ENCODE data around the gene GJA3. TPM values are rescaled to one million over a fixed set of nuclear protein-coding genes. Genes with fewer than 3 reads are reported as not detected.

GJA3 gene
- polyA plus RNA-seq, 3 donors from 2014 or later: not detected

DNA sequence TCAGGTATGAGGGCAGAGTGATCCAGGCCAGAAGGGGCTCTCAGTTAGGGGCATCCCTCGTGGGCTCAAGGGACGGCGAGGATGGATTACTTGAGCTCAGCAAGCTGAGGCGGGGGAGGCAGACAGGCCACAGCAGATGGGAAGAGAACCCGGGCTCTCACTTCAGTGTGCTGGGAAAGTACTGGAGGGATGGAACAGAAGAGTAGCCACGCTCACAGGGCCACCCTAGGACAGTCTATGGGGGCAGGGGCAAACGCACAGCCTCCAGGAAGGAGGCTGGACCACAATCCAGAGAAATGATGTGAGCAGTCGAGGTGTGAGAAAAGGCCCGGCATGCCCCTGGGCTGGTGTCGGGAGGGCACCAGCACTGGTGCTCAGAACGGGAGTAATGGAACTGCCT, 9.2 kb downstream of the GJA3 start:
- H3K36me3 Mint-ChIP-seq: no peaks in the 10 kb centered on the region
- no peaks in the 10 kb centered on the region for H3K9me3 Mint-ChIP-seq
- H3K4me1 Mint-ChIP-seq: no peaks in the 10 kb centered on the region
- no peak overlapping the region for H3K27ac Mint-ChIP-seq
- DNase-seq: no peak
- H3K4me3 Mint-ChIP-seq: no peak overlapping the region
- peaks cover 8 to 19% (median 12%) of the 10 kb centered on the region in 3 donors for H3K27me3 Mint-ChIP-seq (ENCODE audit: low read depth in 3 of 3)

DNA sequence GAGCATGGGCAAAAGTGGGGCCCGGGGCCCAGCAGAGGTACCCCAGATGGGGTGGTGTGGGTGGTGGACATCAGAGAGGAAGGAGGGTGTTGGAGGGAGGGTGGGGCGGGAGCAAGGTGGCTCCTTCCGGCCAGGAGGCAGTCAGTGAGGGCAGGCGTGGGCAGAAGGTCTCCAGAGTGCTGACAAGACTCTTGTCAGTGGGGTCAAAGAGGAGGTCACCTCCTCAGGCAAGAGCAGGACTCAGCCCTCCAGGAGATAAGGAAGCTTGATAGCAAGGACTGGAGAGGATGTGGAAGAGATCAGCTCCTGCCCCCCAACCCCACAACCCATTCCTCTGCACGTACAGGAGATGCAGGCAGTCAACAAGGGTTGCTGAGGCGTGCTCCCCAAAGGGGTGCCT, 9.8 kb downstream of the GJA3 start:
- Mint-ChIP-seq H3K4me3 (no peak overlapping the region), H3K4me1 (no peaks in the 10 kb centered on the region), H3K36me3 (no peaks in the 10 kb centered on the region), H3K27ac (no peak overlapping the region), H3K27me3 (ENCODE audit: low read depth in 3 of 3) (peaks cover 8 to 19% (median 12%) of the 10 kb centered on the region in 3 donors), H3K9me3 (no peaks in the 10 kb centered on the region)
- DNase-seq: no peak

DNA sequence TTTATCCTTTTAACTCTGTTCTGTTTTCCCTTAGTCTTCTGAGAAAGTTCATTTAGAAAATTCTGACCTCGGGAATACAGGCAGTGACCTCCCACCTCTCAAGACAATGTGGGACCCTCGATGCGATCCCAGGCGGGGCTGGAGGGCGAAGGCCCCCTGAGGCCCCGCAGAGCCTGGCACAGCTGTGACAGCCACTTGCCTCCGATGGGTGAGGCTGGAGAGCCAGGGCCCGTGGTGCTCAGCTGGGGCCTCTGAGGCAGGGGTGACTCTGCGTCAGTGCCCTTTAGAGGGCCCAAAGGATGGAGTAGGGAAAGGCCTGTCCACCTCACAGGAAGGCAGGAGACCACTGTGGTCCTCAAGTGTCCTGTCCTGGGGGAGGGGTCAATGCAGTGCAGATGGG, 10.3 kb downstream of the GJA3 start:
- H3K4me1 Mint-ChIP-seq: no peaks in the 10 kb centered on the region
- no peaks in the 10 kb centered on the region for H3K9me3 Mint-ChIP-seq
- no peaks in the 10 kb centered on the region for H3K36me3 Mint-ChIP-seq
- peaks cover 8 to 19% (median 10%) of the 10 kb centered on the region in 3 donors for H3K27me3 Mint-ChIP-seq (ENCODE audit: low read depth in 3 of 3)
- no peak overlapping the region for H3K4me3 Mint-ChIP-seq
- no peak overlapping the region for H3K27ac Mint-ChIP-seq
- DNase-seq: no peak

DNA sequence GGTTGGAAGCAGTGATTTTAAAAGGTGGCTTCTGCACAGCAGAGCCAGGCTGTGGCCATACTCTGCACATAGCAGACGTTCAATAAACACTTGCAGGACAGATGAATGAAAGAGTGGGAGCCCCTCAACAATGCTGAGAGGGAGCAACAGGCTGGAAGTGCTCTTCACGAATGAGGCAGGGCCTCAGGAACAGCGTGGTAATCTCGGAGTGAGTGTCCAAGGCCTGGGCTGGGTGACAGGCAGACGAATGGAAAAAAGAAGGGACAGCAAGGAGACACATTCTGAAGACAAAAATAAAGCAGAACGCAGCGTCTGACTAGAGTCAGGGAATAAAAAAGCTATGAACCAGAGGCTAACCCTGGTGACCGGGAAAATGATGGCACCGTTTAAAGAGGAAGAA, 11.1 kb downstream of the GJA3 start:
- Mint-ChIP-seq H3K4me3 (no peak overlapping the region), H3K4me1 (no peaks in the 10 kb centered on the region), H3K9me3 (no peaks in the 10 kb centered on the region), H3K36me3 (no peaks in the 10 kb centered on the region), H3K27ac (no peak overlapping the region), H3K27me3 (ENCODE audit: low read depth in 3 of 3) (peaks cover 8 to 15% (median 10%) of the 10 kb centered on the region in 3 donors)
- no peak for DNase-seq

DNA sequence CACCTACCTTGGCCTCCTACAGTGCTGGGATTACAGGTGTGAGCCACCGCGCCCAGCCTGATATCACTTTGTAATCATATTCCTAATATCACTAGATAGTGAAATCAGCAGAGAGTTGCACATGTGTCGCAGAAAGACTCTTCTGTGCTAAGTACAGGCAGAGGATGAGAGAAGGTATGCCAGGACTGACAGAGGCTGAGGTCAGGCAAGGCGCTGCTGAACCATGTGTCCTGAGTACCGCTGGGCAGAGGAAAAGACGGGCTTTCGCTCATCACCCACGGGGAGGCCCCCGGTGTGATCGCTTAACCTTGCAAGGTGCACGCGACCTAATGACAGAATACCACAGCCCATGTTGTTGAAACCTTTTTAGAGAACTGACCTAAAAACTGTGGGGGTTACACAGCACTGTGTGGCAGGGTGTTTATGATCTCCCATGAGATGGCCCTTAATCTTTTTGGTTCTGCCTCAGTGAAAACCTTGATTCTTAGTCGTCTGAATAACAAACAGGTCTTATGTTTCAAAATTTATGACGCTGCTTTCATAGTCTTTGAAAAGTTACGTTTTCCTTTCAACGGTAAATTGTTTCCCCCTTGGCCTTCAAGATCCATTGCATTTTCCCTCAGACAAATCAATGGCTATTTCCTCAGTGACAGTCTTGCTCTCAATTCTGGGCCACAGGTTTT, 12.2 kb downstream of the GJA3 start:
- Mint-ChIP-seq H3K27me3 (ENCODE audit: low read depth in 3 of 3) (peaks cover 8 to 13% (median 8%) of the 10 kb centered on the region in 3 donors), H3K4me1 (no peaks in the 10 kb centered on the region), H3K36me3 (peaks cover 0 to 1% (median 0%) of the 10 kb centered on the region in 3 donors), H3K4me3 (no peak overlapping the region), H3K9me3 (no peaks in the 10 kb centered on the region), H3K27ac (no peak overlapping the region)
- DNase-seq: no peak

DNA sequence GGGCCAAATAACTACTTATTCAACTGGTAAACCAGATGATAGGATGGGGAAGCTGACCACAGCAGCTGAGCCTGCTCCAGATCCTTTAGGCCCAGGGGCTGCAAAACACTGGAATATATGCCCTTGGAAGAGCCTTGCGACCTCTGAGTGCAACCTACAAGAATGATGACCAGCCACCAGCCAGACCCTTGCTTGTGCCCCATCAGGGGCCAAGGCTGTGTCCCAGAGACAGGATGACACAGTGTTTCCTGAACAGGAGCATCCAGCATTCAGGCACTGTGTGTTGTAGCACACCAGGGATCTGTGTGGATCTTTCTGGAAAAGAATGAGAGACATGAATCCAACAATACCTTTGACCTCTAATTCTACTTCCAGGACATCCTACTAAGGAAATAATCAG, 14.5 kb downstream of the GJA3 start:
- Mint-ChIP-seq H3K4me3 (no peak overlapping the region), H3K9me3 (no peaks in the 10 kb centered on the region), H3K36me3 (peaks cover 0 to 4% (median 0%) of the 10 kb centered on the region in 3 donors), H3K4me1 (no peaks in the 10 kb centered on the region), H3K27ac (no peak overlapping the region), H3K27me3 (ENCODE audit: low read depth in 3 of 3) (peaks cover 1 to 8% (median 7%) of the 10 kb centered on the region in 3 donors)
- DNase-seq: no peak

DNA sequence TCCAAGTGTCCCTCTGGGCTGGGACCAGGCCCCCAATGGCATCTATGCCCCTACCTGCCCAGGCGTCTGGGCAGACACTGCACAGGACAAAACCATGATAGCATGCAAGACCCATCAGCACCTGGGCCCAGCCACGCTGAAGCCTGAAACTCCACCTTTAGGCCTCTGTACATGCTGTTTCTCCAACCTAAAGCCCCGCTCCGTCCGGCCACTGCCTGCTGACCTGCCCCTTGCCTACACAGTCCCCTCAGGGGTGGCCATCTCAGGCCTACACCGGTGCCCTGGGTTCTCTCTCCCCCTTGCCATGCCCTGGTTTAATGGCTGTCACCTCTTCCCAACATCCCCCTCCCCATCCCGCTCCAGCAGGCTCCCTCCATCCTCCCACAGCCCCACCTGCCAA, 15.3 kb downstream of the GJA3 start:
- DNase-seq: no peak
- peaks cover 3 to 11% (median 7%) of the 10 kb centered on the region in 3 donors for H3K27me3 Mint-ChIP-seq (ENCODE audit: low read depth in 3 of 3)
- H3K36me3 Mint-ChIP-seq: peaks cover 0 to 4% (median 0%) of the 10 kb centered on the region in 3 donors
- H3K9me3 Mint-ChIP-seq: no peaks in the 10 kb centered on the region
- no peak overlapping the region for H3K4me3 Mint-ChIP-seq
- no peak overlapping the region for H3K27ac Mint-ChIP-seq
- no peaks in the 10 kb centered on the region for H3K4me1 Mint-ChIP-seq

DNA sequence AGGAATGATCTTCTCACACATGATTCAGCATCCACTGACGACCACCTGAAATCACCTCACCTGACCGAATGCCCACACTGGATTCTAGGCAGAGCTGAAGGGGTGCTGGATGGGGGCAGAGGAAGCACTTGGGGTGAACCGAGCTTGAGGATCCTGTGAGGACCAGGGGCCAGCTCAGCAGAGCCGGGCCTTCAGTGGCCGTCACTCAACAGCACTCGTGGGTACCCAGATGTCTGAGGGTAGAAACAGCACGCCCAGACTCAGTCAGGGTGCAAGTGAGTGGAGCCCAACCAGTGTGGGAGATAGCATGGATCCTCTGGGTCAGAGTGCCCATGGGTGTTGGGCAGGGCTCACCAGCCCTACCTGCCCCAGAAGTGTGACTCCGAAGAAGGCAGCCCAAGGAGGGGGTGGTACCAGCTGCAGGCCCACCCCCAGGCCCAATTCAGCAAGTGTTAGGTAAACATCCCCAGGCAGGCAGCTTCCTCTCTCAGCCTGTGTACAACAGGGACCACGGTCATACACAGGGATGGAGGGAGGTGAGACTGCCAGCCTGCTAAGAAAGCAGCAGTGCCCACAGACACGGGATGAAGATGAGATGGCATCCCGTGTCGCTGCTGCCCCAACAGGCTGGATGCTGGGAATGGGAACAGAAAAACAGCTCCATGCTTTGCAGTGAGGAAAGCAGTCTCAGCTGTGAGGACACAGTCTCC, 16.6 kb downstream of the GJA3 start:
- Mint-ChIP-seq H3K9me3 (no peaks in the 10 kb centered on the region), H3K36me3 (peaks cover 0 to 4% (median 0%) of the 10 kb centered on the region in 3 donors), H3K27ac (no peak overlapping the region), H3K4me1 (no peaks in the 10 kb centered on the region), H3K4me3 (no peak overlapping the region), H3K27me3 (ENCODE audit: low read depth in 3 of 3) (peaks cover 3 to 11% (median 6%) of the 10 kb centered on the region in 3 donors)
- DNase-seq: no peak

DNA sequence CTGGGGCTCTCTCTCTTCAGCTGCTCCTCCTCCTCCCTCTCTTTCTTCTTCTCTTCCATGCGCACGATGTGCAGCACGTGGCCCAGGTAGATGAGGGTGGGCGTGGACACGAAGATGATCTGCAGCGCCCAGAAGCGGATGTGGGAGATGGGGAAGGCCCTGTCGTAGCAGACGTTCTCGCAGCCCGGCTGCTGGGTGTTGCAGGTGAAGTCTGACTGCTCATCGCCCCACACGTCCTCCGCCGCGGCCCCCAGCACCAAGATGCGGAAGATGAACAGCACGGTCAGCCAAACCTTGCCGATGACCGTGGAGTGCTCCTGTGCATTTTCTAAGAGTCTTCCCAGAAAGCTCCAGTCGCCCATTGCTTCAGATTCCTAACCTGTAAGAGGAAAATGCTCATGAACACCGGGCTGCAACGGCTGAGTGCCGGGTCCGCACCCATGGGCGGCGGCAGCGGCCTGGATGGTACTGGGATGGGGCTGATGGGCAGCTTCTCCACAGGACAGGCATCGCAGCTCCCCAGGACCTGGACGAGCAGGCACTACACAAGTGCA, 17.8 kb downstream of the GJA3 start:
- Mint-ChIP-seq H3K36me3 (peaks cover 0 to 4% (median 0%) of the 10 kb centered on the region in 3 donors), H3K4me1 (no peaks in the 10 kb centered on the region), H3K9me3 (no peaks in the 10 kb centered on the region), H3K27ac (no peak overlapping the region), H3K27me3 (ENCODE audit: low read depth in 3 of 3) (peaks cover 3 to 11% (median 3%) of the 10 kb centered on the region in 3 donors), H3K4me3 (no peak overlapping the region)
- DNase-seq: no peak

DNA sequence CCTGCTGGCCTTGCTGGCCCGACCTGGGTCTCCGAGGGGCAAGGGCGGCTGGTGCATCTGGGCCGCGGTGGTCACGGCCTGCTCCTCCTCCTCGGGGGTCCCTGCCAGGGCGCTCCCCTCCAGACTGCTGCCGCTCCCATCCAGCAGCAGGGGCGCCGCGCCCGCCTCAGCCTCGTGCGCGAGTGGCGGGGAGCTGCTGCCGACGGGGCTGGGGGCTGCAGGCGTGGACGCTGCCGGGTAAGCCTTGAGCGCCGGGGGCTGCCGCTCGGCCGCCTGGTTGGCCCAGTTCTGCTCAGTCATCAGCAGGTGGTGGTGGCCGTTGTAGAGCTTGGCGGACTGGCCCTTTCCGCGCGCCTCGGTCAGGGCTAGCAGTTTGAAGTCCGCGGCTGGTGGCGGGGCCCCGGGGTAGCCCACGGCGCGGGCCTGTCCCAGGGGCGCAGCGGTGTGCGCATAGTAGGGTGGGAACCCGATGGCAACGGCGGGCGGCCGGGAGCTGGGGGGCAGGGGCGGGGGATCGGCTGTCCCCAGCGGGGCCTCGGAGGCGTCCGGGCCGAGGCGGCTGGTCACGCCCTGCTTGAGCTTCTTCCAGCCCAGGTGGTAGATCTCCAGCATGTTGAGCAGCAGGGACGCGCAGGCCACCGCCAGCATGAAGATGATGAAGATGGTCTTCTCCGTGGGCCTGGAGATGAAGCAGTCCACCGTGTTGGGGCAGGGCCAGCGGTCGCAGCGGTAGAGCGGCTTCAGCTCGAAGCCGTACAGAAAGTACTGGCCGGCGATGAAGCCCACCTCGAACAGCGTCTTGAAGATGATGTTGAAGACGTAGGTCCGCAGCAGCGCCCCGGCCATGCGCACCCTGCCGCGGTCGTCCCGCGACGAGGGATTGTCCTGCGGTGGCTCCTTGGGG, 18.6 kb downstream of the GJA3 start:
- Mint-ChIP-seq H3K4me3 (no peak overlapping the region), H3K9me3 (no peaks in the 10 kb centered on the region), H3K27ac (no peak overlapping the region), H3K4me1 (no peaks in the 10 kb centered on the region), H3K27me3 (ENCODE audit: low read depth in 3 of 3) (peaks cover 4 to 13% (median 6%) of the 10 kb centered on the region in 3 donors), H3K36me3 (peaks cover 0 to 4% (median 0%) of the 10 kb centered on the region in 3 donors)
- no peak for DNase-seq

DNA sequence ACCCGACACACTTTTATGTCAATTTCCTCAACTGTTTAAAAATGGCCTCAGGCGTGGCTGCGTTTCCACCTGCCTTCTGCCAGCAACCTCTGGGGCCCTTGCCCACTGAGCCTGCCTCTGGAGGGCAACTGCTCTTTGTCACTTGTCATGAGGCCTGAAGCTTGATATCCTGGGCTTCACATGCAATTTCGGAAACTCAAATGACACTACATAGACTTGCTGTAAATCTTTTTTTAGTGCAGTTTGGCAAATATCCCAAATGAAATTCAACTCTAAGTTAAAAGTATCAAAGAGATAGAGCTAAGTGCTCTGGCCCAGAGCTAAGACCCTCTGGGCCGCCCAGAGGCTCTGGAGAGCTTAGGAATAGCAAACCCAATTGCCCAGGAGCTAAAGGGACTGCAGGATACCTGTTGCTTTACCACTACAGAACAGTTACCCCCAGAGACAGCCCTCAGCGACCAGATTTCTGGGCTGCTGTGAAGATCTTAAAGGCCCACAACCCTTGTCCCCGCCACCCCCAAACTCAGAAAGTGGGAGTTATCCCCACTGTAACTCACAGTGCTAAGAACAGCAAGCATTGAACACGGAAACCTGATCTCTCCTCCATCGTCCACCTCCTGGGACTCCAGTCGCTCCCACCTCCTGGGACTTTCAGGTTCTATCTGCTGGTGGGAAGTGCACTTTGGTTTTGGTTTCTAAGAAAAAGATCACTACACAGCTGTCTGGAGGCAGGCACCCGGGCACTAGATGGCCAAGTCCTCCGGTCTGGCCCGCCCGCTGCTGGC, 19.4 kb downstream of the GJA3 start:
- no peaks in the 10 kb centered on the region for H3K4me1 Mint-ChIP-seq
- H3K4me3 Mint-ChIP-seq: no peak overlapping the region
- no peak overlapping the region for H3K27ac Mint-ChIP-seq
- peaks cover 0 to 4% (median 0%) of the 10 kb centered on the region in 3 donors for H3K36me3 Mint-ChIP-seq
- peaks cover 4 to 14% (median 6%) of the 10 kb centered on the region in 3 donors for H3K27me3 Mint-ChIP-seq (ENCODE audit: low read depth in 3 of 3)
- H3K9me3 Mint-ChIP-seq: no peaks in the 10 kb centered on the region
- no peak for DNase-seq

DNA sequence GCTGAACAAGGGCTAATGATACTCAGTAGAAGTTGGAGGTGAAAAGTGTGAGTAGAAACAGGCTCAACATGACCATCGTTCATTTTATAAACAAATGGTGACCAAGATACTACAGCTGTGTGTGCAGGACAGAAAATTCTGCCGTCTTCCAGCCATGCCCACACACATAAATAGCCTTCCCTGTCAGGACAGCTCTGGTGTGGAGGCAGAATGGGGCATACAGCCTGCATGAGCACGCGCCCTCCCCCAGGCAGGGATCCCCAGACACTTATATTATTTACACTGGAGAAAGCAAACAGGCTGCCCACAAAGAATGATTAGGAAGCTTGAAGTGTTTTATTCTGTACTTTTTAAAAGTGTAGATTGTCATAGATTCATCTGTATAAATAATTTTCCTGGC, 20.4 kb downstream of the GJA3 start:
- H3K9me3 Mint-ChIP-seq: no peaks in the 10 kb centered on the region
- H3K4me3 Mint-ChIP-seq: no peak overlapping the region
- H3K27ac Mint-ChIP-seq: no peak overlapping the region
- DNase-seq: no peak
- H3K4me1 Mint-ChIP-seq: no peaks in the 10 kb centered on the region
- H3K36me3 Mint-ChIP-seq: peaks cover 0 to 4% (median 0%) of the 10 kb centered on the region in 3 donors
- peaks cover 4 to 14% (median 6%) of the 10 kb centered on the region in 3 donors for H3K27me3 Mint-ChIP-seq (ENCODE audit: low read depth in 3 of 3)

DNA sequence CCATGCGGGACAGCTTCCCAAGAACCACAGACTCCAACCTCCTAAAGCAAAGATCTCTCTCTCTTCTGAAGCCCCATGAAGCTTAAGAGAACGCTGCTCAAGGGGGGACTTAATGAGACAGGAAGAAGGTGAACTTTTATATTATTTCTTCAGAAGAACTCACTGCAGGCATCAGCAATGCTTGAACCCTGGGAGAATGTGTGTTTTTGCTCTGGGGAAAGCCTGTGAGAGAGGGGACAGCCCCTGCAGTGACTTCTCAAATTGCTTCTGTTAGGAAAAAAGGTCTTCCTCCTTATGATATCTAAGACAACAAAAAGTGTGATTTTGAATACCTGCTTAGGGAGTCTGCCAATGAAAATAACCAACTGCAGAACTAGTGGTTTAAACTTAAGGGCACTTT, 23.0 kb downstream of the GJA3 start:
- no peak overlapping the region for H3K27ac Mint-ChIP-seq
- H3K27me3 Mint-ChIP-seq (ENCODE audit: low read depth in 3 of 3): peaks cover 6 to 14% (median 11%) of the 10 kb centered on the region in 3 donors
- H3K36me3 Mint-ChIP-seq: no peaks in the 10 kb centered on the region
- DNase-seq: no peak
- H3K4me3 Mint-ChIP-seq: no peak overlapping the region
- H3K4me1 Mint-ChIP-seq: no peaks in the 10 kb centered on the region
- no peaks in the 10 kb centered on the region for H3K9me3 Mint-ChIP-seq

Data from immature natural killer cell (primary cell).